NOMO-1 (cell line): ENCODE results near the gene TEN1.
"Not testable (repeated sequence)": the region's sequence is repeated elsewhere in the genome, so short reads cannot be mapped to it uniquely, and the experiment has no call there.

Source experiments
- DNase-seq, 2 experiments: peaks; one replicate each; lab custom pipeline; 2025; ENCODE audit not compliant: unreplicated experiment in 2 of 2; lab: John Stamatoyannopoulos, UW

Gene TEN1

DNA sequence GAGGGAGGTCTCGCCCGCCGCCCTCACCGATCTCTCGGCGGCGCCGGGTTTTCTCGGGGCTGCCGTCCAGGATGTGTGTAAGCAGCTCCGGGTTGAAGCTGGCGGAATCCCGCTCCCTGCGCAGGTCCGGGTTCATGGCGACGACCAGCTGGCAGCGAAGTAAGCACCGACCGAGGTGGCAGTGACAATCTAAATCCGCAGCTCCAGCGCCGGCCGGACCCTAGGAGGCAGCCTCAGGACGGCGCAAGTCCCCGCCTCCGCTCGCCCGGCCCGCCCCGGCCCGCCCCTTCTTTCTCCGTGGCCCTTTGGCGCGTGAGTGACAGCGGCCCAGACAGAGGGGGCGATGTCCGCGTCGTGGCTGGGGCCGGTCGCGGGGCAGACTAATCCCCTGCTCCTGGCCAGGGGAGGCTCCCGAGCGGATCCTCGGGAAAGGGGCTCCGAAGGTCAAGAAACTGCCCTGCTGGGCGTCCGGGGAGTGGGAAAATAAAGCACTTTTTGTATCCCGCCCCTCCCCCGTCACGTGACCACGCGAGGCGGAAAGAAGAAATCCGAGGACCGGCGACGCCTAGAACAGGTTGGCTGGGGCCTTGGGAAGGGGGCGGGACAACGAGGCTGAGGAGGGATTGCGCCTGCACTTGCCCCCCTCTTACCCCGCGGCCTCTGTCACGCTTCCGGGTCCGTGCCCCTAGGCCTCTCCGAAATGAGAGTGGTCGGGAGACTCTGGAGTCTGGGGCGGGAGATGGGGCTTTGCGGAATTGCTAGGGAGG lies at the start of gene TEN1, which contains the start of gene ACOX1:
Gene TEN1 (plus strand): TSS at position 303 of the 767 bp plus-strand sequence. CDS start 6,953 bp downstream, outside the sequence.
Gene ACOX1 (minus strand): TSS at position 229 of the 767 bp plus-strand sequence. CDS start 93 bp downstream, at position 136.
- peak; percentile 95 to 98 for DNase-seq

- DNase-seq: no peak
These were observed 48.0 kb upstream of the TEN1 start for GRCh38 chr17:75931062-75931461.

DNA sequence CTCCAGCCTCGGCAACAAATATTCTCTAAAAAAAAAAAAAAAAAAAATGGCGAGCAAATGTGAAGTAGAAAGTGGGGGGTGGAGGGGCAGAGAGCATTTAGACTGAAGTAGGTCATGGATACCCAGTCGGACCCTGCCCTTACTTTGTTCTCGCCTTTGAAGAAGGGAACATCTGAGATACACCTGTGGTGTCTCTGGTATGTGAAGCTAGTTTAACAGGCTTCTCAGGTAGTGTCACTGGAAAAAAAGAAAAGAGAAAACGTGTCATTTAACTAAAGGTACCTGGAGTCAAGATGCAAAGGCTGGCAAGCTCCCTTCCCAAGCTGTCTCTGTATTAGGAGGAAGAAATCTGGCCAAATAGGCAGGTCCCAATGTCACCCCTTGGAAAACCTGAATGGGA lies 46.2 kb upstream of the TEN1 start:
- DNase-seq: no peak

GRCh38 chr17:75933808-75934207 lies 45.2 kb upstream of the TEN1 start:
- no peak for DNase-seq

DNA sequence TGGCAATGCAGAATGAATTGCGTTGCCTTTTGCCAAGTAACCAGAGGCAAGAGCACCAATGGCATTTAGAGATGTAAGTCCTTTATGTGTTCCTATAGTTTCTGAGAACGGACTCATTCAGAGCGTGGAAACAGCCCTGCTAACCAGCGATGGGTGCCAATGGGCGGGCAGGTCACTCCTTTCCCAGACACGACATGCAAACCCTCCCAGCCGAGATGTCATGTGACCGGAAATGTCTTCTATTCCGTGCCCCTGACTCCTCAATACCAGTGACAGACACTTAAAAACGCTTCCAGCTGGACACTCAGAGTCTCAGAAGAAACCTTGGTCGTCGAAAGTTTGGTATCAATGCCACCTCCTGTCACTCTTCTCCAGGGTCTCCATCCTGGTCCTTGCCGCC lies 41.4 kb upstream of the TEN1 start:
- no peak for DNase-seq

GRCh38 chr17:75940727-75941441 lies 38.2 kb upstream of the TEN1 start, which contains the start of gene FBF1:
TSS of gene FBF1 (minus strand) at chr17:75941042. CDS start at chr17:75938149, 2,893 bp downstream.
- DNase-seq: peak; percentile 88 to 95

GRCh38 chr17:75941442-75941819 lies 37.6 kb upstream of the TEN1 start:
- no peak for DNase-seq

GRCh38 chr17:75942473-75942872 lies 36.6 kb upstream of the TEN1 start:
- no peak for DNase-seq

GRCh38 chr17:75943491-75943890 lies 35.5 kb upstream of the TEN1 start:
- DNase-seq: no peak

- no peak for DNase-seq
These were observed 33.8 kb upstream of the TEN1 start for GRCh38 chr17:75945211-75945610.

GRCh38 chr17:75950421-75950820 lies 28.6 kb upstream of the TEN1 start:
- no peak for DNase-seq

DNA sequence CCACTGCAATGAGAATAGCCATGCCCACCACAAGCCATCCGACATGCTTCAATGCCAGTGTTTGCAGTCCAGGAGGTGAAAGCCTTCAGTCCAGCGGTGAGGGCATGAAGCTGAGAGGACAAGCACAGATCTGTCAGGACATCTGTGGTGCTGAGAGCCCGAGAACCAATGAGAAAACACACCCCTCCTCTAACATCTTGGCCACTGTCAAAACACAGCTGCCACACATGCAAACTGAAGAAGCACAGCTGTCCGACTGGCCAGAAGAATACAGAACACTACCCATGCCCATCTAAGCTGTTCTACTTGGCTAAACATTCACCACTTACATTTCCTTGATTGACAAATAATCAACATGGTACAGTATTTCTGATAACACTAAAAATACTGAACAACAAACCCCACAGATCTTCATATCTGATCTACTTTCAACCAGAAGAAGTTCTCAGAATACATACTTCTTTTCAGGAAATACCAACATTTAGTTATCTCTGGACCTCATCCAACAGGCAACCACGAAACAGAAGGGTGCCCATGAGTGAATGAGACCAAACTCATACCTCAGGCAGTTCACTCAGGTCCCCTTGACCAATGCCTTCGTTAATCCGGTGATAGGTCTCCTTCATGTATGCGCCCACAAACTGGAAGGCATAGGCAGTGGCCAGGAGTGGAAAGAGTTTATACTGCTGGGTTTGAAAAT lies 28.0 kb upstream of the TEN1 start:
- no peak for DNase-seq

DNA sequence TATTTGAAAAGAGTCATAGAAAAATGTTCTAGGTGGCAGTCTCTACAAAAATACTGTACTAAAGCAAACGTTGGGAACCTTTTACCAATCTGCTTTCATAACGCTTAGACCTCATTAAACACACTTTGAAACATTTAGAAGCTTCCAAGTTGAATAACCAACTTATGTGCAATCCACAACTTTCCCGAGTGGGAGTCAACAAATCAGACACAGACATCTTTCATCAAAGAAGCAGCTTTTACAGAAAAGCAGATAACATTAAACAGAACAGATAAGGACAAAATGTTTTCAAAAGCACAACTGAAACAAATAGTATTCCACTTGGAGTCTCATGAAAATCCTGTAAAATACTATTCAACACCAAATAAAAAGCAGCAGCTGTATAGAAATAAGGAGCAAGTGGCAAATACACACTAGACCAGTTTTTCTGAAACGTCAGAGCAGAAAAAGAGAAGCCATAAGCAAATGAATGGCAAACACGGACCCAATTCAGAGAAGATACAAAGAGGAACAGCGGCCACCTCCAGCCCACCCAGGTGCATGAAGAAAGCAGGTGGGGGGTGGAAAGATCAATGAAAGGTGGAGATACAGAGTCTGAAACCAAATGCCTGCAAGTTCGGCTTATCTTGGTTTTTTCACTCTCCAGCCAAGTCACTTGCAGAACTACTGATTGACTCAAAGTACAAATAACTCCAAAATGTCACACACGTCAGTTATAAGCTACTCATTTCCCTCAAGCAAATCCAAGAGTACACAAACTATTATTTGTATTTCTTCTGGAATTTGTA lies 19.8 kb upstream of the TEN1 start:
- DNase-seq: no peak

- DNase-seq: no peak
These were observed 19.1 kb upstream of the TEN1 start for GRCh38 chr17:75959839-75960511.

DNA sequence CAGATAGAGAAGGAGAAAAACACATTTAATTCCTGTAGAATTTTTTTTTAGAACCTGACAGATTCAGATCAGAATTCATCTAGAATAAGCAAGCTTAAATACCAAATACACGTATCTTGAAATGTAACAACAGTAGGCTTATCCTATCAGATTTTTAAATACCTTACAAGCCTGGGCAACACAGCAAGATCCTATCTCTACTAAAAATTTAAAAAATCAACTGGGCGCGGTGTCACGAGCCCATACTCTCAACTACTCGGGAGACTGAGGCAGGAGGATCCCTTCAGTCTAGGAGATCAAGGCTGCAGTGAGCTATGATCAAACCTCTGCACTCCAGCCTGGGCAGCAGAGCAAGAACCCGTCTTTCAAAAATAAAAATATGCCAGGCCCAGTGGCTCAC lies 13.6 kb upstream of the TEN1 start:
- no peak for DNase-seq

GRCh38 chr17:75969044-75969443 lies 10.0 kb upstream of the TEN1 start:
- DNase-seq: not testable (repeated sequence)

DNA sequence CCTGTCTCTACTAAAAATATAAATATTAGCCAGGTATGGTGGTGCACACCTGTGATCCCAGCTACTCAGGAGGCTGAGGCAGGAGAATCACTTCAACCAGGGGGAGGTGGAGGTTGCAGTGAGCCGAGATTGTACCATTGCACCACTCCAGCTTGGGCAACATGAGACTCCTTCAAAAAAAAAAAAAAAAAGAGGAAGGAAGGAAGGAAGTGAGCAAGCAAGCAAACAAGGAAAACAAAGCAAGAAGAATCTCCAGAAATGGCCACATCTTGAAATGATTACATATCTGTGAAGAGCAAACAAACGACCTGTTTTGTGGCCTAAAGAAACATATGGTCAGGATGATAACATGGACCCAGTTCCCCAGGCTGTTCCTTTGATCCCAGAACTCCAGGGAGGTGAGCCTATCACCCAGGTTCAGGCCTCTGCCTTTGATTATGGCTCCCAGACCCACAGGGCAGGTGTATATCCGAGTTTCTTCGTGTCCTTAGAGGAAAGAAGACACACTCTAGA lies 9.0 kb upstream of the TEN1 start:
- peak in 1 of 2 experiments; percentile 34 for DNase-seq

DNA sequence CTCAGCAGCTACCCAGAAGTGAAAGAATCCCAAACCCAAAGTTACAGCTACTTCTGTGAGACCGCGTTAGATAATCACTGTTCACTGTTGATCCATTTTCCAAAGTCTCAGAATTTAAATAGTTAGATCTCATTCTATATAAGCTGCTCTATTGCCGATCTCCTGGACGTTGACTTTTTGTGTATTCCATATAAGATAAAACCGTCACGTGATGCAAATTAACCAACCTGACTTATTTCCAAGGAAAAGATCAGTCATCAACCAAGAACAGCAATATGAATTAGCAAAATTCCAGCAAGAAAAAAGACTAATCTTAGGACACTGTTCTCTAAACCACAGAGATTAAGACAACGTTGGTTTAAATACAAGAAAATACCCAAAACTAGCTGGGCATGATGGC lies 8.4 kb upstream of the TEN1 start:
- DNase-seq: no peak

GRCh38 chr17:75975187-75975586 lies 3.9 kb upstream of the TEN1 start:
- not testable (repeated sequence) for DNase-seq

DNA sequence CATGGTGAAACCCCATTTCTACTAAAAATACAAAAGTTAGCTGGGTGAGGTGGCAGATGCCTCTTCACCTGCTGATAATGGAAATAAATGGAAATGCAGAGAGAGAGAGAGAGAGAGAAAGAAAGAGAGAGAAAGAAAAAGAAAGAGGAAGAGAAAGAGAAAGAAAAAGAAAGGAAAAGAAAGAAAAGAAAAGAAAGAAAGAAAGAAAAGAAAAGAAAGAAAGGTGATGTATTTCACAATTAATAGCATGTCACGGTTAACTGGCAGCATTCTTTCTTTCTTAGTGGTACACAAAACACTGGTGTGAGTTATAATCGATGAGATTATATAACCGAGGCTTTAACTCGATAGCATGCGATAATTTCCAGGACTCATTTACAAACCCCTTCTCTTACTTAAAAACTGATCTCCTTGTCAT lies 3.3 kb upstream of the TEN1 start:
- no peak for DNase-seq
